Measurements from ENCODE around the gene RS1. TPM values are rescaled to one million over a fixed set of nuclear protein-coding genes. Genes with fewer than 3 reads are reported as not detected.

Gene RS1
- total RNA-seq, 1 experiment from 2014 or later = not detected

DNA sequence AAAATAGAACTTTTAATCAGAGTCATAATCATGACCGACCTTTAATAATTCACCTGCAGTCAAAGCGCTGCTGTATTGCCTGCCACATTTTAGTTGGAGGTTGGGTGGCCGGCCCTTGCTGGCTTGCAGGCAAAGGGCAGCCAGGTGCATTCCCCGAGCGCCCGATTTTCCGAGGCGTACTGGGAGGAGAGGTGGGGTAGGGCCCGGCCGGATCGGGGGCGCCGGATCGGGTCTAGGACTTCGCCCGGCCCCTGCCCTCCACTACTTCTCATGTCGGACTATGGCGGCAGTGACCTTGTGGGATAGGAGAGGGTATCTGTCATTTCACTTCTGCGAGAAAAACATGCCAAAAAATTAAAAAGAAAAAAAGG lies 2.5 kb upstream of the RS1 start:
- H3K27me3 ChIP-seq (ENCODE audit: low read length) = no peaks in the 10 kb centered on the region
- intact Hi-C loops (cut with micrococcal nuclease) = loop anchor here (1.0 kb wide), 2 partner anchors 212 to 249 kb away; partner anchors contain the start of gene CDKL5
- no peak overlapping the region for H3K27ac ChIP-seq (ENCODE audit: low read length)
- ChIA-PET POLR2A (ENCODE audit: unreplicated experiment) (no interaction called here), CTCF (no interaction called here)
- H3K4me3 ChIP-seq (ENCODE audit: low read length) = peak overlapping the region; percentile 91
- H3K9me3 ChIP-seq (ENCODE audit: low read length) = no peaks in the 10 kb centered on the region
- peak overlapping the region; percentile 90 for H3K4me2 ChIP-seq (ENCODE audit: low read length)
- no peaks in the 10 kb centered on the region for H3K9me2 ChIP-seq (replicated peaks; ENCODE audit: low read length)
- BruUV-seq (replicated peaks) = no TSS peak
- H3F3A ChIP-seq (ENCODE audit: low read length, unreplicated experiment) = no peaks in the 10 kb centered on the region
- no peaks in the 10 kb centered on the region for H3K36me3 ChIP-seq (ENCODE audit: low read depth, low read length)
- H3K9ac ChIP-seq (ENCODE audit: low read length) = peak overlapping the region; percentile 66
- H4K20me1 ChIP-seq (ENCODE audit: low read length) = no peaks in the 10 kb centered on the region
- peak; percentile 47 for ATAC-seq
- peak overlapping the region; percentile 98 for H2AFZ ChIP-seq (ENCODE audit: low read length)
- no peaks in the 10 kb centered on the region for H3K79me2 ChIP-seq (ENCODE audit: low read length)
- no peak for DNase-seq
- H3K4me1 ChIP-seq (ENCODE audit: insufficient read depth, low read length) = peaks cover 4% of the 10 kb centered on the region; the same call in 1 of the 2 replicates
- TF ChIP-seq, protein P1, sequence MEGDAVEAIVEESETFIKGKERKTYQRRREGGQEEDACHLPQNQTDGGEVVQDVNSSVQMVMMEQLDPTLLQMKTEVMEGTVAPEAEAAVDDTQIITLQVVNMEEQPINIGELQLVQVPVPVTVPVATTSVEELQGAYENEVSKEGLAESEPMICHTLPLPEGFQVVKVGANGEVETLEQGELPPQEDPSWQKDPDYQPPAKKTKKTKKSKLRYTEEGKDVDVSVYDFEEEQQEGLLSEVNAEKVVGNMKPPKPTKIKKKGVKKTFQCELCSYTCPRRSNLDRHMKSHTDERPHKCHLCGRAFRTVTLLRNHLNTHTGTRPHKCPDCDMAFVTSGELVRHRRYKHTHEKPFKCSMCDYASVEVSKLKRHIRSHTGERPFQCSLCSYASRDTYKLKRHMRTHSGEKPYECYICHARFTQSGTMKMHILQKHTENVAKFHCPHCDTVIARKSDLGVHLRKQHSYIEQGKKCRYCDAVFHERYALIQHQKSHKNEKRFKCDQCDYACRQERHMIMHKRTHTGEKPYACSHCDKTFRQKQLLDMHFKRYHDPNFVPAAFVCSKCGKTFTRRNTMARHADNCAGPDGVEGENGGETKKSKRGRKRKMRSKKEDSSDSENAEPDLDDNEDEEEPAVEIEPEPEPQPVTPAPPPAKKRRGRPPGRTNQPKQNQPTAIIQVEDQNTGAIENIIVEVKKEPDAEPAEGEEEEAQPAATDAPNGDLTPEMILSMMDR (conservative IDR thresholded peaks at IDR 0.05; ENCODE audit: low read depth, low read length) = no peak
- TF ChIP-seq EZH2 (IDR thresholded peaks at IDR 0.05; ENCODE audit: low read length, unreplicated experiment) (no peak), EZH2phosphoT487 (IDR thresholded peaks at IDR 0.05; ENCODE audit: borderline replicate concordance, low read length) (no peak)

DNA sequence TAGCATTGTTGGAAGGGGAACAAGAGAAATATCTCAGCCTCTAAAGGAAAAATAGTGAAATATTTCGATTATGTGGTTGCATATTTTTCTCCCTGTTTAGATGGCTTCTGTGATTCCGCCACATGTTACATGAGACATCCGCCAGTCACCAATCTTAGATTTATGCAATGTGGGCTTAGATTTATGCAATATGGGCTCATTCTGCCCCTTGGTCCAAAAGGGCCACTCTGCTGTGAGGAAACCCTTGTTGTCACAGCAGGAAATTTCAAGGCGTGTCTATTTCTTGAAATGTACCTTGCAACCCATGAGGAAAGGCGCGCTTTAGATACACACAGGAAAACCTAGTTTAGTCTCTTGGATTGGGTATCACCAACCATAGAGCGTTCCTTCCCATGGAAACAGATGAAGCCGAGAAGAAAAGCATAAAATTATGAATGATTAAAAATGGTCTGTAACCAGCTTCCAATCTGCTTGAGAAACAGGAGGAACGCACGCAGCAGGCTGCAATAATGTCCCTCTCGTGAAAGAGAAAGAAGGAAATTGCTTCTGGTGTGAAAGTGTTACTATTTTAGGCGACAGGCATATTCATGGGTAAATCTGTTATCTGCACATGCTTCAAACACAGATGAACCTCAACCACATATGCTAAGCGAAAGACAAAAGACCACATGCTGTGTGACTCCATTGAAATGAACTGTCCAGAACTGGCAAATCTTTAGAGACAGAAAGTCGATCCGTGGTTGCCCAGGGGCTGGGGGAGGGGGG lies 3.7 kb downstream of the RS1 start:
- no TSS peak for BruUV-seq (replicated peaks)
- ChIA-PET CTCF (no interaction called here), POLR2A (ENCODE audit: unreplicated experiment) (no interaction called here)
- Histone ChIP-seq H3F3A (ENCODE audit: low read length, unreplicated experiment) (no peaks in the 10 kb centered on the region), H3K4me1 (ENCODE audit: insufficient read depth, low read length) (no peaks in the 10 kb centered on the region), H2AFZ (ENCODE audit: low read length) (no peak overlapping the region), H3K4me2 (ENCODE audit: low read length) (no peak overlapping the region), H3K9me2 (replicated peaks; ENCODE audit: low read length) (no peaks in the 10 kb centered on the region), H3K9ac (ENCODE audit: low read length) (no peak overlapping the region), H3K9me3 (ENCODE audit: low read length) (no peaks in the 10 kb centered on the region), H3K27me3 (ENCODE audit: low read length) (no peaks in the 10 kb centered on the region), H3K79me2 (ENCODE audit: low read length) (no peaks in the 10 kb centered on the region), H4K20me1 (ENCODE audit: low read length) (no peaks in the 10 kb centered on the region), H3K36me3 (ENCODE audit: low read depth, low read length) (no peaks in the 10 kb centered on the region), H3K4me3 (ENCODE audit: low read length) (no peak overlapping the region), H3K27ac (ENCODE audit: low read length) (no peak overlapping the region)
- no peak for ATAC-seq
- DNase-seq = no peak
- TF ChIP-seq, protein P1 (conservative IDR thresholded peaks at IDR 0.05; ENCODE audit: low read depth, low read length) = no peak
- no peak for TF ChIP-seq EZH2 (IDR thresholded peaks at IDR 0.05; ENCODE audit: low read length, unreplicated experiment)
- TF ChIP-seq EZH2phosphoT487 (IDR thresholded peaks at IDR 0.05; ENCODE audit: borderline replicate concordance, low read length) = no peak
- intact Hi-C loops (cut with micrococcal nuclease) = no loop called here

DNA sequence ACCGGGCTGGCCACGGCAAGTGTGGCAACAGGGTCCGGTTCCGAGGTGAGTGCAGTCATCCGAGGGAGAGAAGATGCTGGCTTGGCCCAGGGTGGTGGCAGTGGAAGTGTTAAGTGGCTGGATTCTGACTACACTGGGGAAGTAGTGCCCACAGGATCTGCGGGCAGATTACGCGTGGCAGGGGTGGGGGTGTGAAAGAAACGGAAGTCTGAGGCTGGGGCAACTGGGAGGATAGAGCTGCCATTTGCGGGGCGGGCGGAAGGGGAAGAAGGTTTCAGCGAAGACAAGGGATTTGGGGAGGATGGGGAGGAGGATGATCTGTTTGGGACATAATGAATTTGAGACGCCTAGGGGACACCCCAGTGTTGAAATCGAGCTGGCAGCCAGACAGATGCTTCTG lies 5.3 kb downstream of the RS1 start:
- H3F3A ChIP-seq (ENCODE audit: low read length, unreplicated experiment) = no peaks in the 10 kb centered on the region
- no peak for TF ChIP-seq EZH2 (IDR thresholded peaks at IDR 0.05; ENCODE audit: low read length, unreplicated experiment)
- TF ChIP-seq, protein P1 (conservative IDR thresholded peaks at IDR 0.05; ENCODE audit: low read depth, low read length) = no peak
- no peak for TF ChIP-seq EZH2phosphoT487 (IDR thresholded peaks at IDR 0.05; ENCODE audit: borderline replicate concordance, low read length)
- no peaks in the 10 kb centered on the region for H3K27me3 ChIP-seq (ENCODE audit: low read length)
- no peaks in the 10 kb centered on the region for H4K20me1 ChIP-seq (ENCODE audit: low read length)
- no peak overlapping the region for H3K27ac ChIP-seq (ENCODE audit: low read length)
- POLR2A ChIA-PET (ENCODE audit: unreplicated experiment) = no interaction called here
- CTCF ChIA-PET = no interaction called here
- H3K9me2 ChIP-seq (replicated peaks; ENCODE audit: low read length) = no peaks in the 10 kb centered on the region
- no peaks in the 10 kb centered on the region for H3K4me1 ChIP-seq (ENCODE audit: insufficient read depth, low read length)
- no peak overlapping the region for H3K9ac ChIP-seq (ENCODE audit: low read length)
- ATAC-seq (no peak), DNase-seq (no peak)
- no peaks in the 10 kb centered on the region for H3K79me2 ChIP-seq (ENCODE audit: low read length)
- no peaks in the 10 kb centered on the region for H3K9me3 ChIP-seq (ENCODE audit: low read length)
- H3K4me2 ChIP-seq (ENCODE audit: low read length) = no peak overlapping the region
- no peak overlapping the region for H2AFZ ChIP-seq (ENCODE audit: low read length)
- no peak overlapping the region for H3K4me3 ChIP-seq (ENCODE audit: low read length)
- intact Hi-C loops (cut with micrococcal nuclease) = no loop called here
- no TSS peak for BruUV-seq (replicated peaks)
- H3K36me3 ChIP-seq (ENCODE audit: low read depth, low read length) = no peaks in the 10 kb centered on the region

All from PC-3 (cell line).